H1 (cell line): Measurements from ENCODE around the gene ADAMTS15. TPM values are rescaled to one million over a fixed set of nuclear protein-coding genes. Genes with fewer than 3 reads are reported as not detected.

Experiments
- CTCF ChIA-PET: fragments of 300-600 bp; sonication (Branson Sonifier 250); formaldehyde crosslinking; loops from one replicate; lab custom pipeline; 2021; ENCODE audit not compliant: partially characterized antibody; lab: Charles Lee
- POLR2A ChIA-PET: fragments of 300-600 bp; sonication (Branson Sonifier 250); formaldehyde crosslinking; loops from one replicate; lab custom pipeline; 2021; ENCODE audit warnings: inconsistent platforms; ENCODE audit not compliant: partially characterized antibody; lab: Charles Lee
- DNase-seq, 2 experiments: peaks; one replicate each; pipeline versions ENCODE4 v3.0.0 to v3.0.0-alpha.2; 2010 to 2022; ENCODE audit warnings: low spot score in 2 of 2, low read depth in 1 of 2, mixed read lengths in 1 of 2
- FAIRE-seq: peaks from 2 replicates; lab custom pipeline; 2011; peaks lifted over from hg19 to GRCh38; lab: Jason Lieb, UNC
- H2AFZ ChIP-seq: 2 replicates; pipeline ENCODE4 v1.8.1; 2012; ENCODE audit warnings: low read length, inconsistent platforms
- H2AK5ac ChIP-seq: 2 replicates; pipeline ENCODE4 v1.6.1; 2013; ENCODE audit warnings: low read depth, low read length
- H2BK120ac ChIP-seq: replicated peaks from 2 replicates; pipeline ENCODE3; 2013; ENCODE audit warnings: low read depth, low read length, inconsistent platforms
- H2BK12ac ChIP-seq: 2 replicates; pipeline ENCODE4 v1.6.1; 2013; ENCODE audit warnings: low read depth, low read length
- H2BK15ac ChIP-seq: 2 replicates; pipeline ENCODE4 v1.6.1; 2013; ENCODE audit warnings: low read length
- H2BK20ac ChIP-seq: 2 replicates; pipeline ENCODE4 v1.6.1; 2013; ENCODE audit warnings: low read length
- H2BK5ac ChIP-seq: 2 replicates; pipeline ENCODE4 v1.6.1; 2013; ENCODE audit warnings: low read depth, low read length
- H3K14ac ChIP-seq: 2 replicates; pipeline ENCODE4 v1.6.1; 2013; ENCODE audit warnings: inconsistent platforms; ENCODE audit not compliant: insufficient read length
- H3K18ac ChIP-seq: 2 replicates; pipeline ENCODE4 v1.6.1; 2013; ENCODE audit warnings: low read length; ENCODE audit errors: extremely low read depth
- H3K23ac ChIP-seq: 2 replicates; pipeline ENCODE4 v1.6.1; 2013; ENCODE audit warnings: inconsistent platforms; ENCODE audit not compliant: insufficient read length
- H3K23me2 ChIP-seq: 2 replicates; pipeline ENCODE4 v1.6.1; 2013; ENCODE audit warnings: low read depth, low read length
- H3K27ac ChIP-seq: 2 replicates; pipeline ENCODE4 v1.6.1; 2011; ENCODE audit warnings: low read depth, low read length, inconsistent platforms
- H3K27me3 ChIP-seq, 4 experiments: replicated peaks in 1 of 4; 1 replicate in 1 of 4; 2 replicates in 3 of 4; pipeline versions ENCODE4 v1.6.1 to v1.8.1; 2011 to 2013; ENCODE audit warnings: low read length in 3 of 4, mild to moderate bottlenecking in 3 of 4, inconsistent platforms in 2 of 4, mixed read lengths in 2 of 4, moderate library complexity in 1 of 4; ENCODE audit not compliant: control insufficient read depth in 3 of 4, insufficient read depth in 3 of 4; ENCODE audit errors: extremely low read depth in 1 of 4
- H3K36me3 ChIP-seq, 4 experiments: 2 replicates each; pipeline versions ENCODE4 v1.6.1 to v1.8.1; 2011 to 2013; ENCODE audit warnings: mild to moderate bottlenecking in 4 of 4, low read length in 3 of 4, moderate library complexity in 2 of 4, control low read depth in 1 of 4, inconsistent platforms in 1 of 4; ENCODE audit not compliant: insufficient read depth in 4 of 4, control insufficient read depth in 2 of 4
- H3K4ac ChIP-seq: replicated peaks from 2 replicates; pipeline ENCODE3; 2013; ENCODE audit warnings: low read length, low read depth, mixed read lengths, inconsistent platforms; ENCODE audit not compliant: insufficient read length
- H3K4me1 ChIP-seq, 4 experiments: replicated peaks in 1 of 4; 1 replicate in 1 of 4; 2 replicates in 3 of 4; pipeline versions ENCODE4 v1.6.1 to v1.8.1; 2011 to 2013; ENCODE audit warnings: low read length in 3 of 4, inconsistent platforms in 2 of 4, mixed read lengths in 1 of 4; ENCODE audit not compliant: insufficient read depth in 4 of 4, control insufficient read depth in 3 of 4
- H3K4me2 ChIP-seq, 2 experiments: 2 replicates each; pipeline versions ENCODE4 v1.6.1 to v1.8.1; 2011 to 2013; ENCODE audit warnings: low read depth in 2 of 2, low read length in 2 of 2, control low read depth in 1 of 2, inconsistent platforms in 1 of 2, mild to moderate bottlenecking in 1 of 2; ENCODE audit not compliant: insufficient read depth in 1 of 2
- H3K4me3 ChIP-seq, 4 experiments: fragments of 200-600, 300-600 bp in 1 of 4; sonication (generic), shearing (Covaris generic), sonication (Bioruptor Twin) in 1 of 4; 2 replicates each; pipeline versions ENCODE4 v1.5.1 to v1.8.1; 2011 to 2016; ENCODE audit warnings: low read length in 4 of 4, low read depth in 3 of 4, control low read depth in 2 of 4, inconsistent platforms in 2 of 4, mild to moderate bottlenecking in 2 of 4, mixed read lengths in 1 of 4, moderate library complexity in 1 of 4; ENCODE audit not compliant: insufficient read depth in 2 of 4; ENCODE audit errors: extremely low read depth in 1 of 4
- H3K56ac ChIP-seq: replicated peaks from 2 replicates; pipeline ENCODE3; 2013; ENCODE audit warnings: low read depth, mild to moderate bottlenecking, mixed read lengths, low read length, inconsistent platforms; ENCODE audit not compliant: insufficient read length
- H3K79me1 ChIP-seq: 2 replicates; pipeline ENCODE4 v1.6.1; 2013; ENCODE audit warnings: low read depth, low read length, control low read depth
- H3K79me2 ChIP-seq, 2 experiments: 2 replicates each; pipeline versions ENCODE4 v1.6.1 to v1.8.1; 2012 to 2013; ENCODE audit warnings: low read length in 2 of 2, mild to moderate bottlenecking in 2 of 2, inconsistent platforms in 1 of 2; ENCODE audit not compliant: insufficient read depth in 2 of 2, control insufficient read depth in 1 of 2
- H3K9ac ChIP-seq, 4 experiments: replicated peaks in 1 of 4; 1 replicate in 1 of 4; 2 replicates in 3 of 4; pipeline versions ENCODE4 v1.6.1 to v1.8.1; 2011 to 2013; ENCODE audit warnings: low read depth in 3 of 4, low read length in 3 of 4, control low read depth in 2 of 4, mild to moderate bottlenecking in 2 of 4, moderate library complexity in 2 of 4, inconsistent platforms in 1 of 4; ENCODE audit errors: extremely low read depth in 1 of 4
- H3K9me3 ChIP-seq, 2 experiments: 2 replicates each; pipeline versions ENCODE4 v1.6.1 to v1.8.1; 2012 to 2013; ENCODE audit warnings: mild to moderate bottlenecking in 2 of 2, moderate library complexity in 2 of 2, control low read depth in 1 of 2, inconsistent platforms in 1 of 2, low read depth in 1 of 2, low read length in 1 of 2, mixed read lengths in 1 of 2; ENCODE audit not compliant: insufficient read depth in 2 of 2
- H4K20me1 ChIP-seq, 2 experiments: replicated peaks in 1 of 2; 2 replicates each; pipeline versions ENCODE3 to v1.8.1; 2011 to 2013; ENCODE audit warnings: inconsistent platforms in 2 of 2, low read length in 2 of 2, mild to moderate bottlenecking in 1 of 2; ENCODE audit not compliant: insufficient read depth in 2 of 2, control insufficient read depth in 1 of 2
- H4K5ac ChIP-seq: 2 replicates; pipeline ENCODE4 v1.6.1; 2013; ENCODE audit warnings: low read length, low read depth, mixed read lengths, inconsistent platforms; ENCODE audit not compliant: insufficient read length
- H4K8ac ChIP-seq: 2 replicates; pipeline ENCODE4 v1.8.0; 2013; ENCODE audit warnings: mild to moderate bottlenecking, moderate library complexity, low read length, inconsistent platforms; ENCODE audit not compliant: insufficient read depth; ENCODE audit errors: extremely low read depth
- H4K91ac ChIP-seq: replicated peaks from 2 replicates; pipeline ENCODE3; 2013; ENCODE audit warnings: low read length, mixed read lengths, inconsistent platforms; ENCODE audit not compliant: insufficient read length
- CBX5 ChIP-seq: fragments of 300-800, 300-1000 bp; sonication (generic); IDR thresholded peaks from 2 replicates; pipeline ENCODE4 v1.7.1; 2016; ENCODE audit warnings: antibody characterized with exemption, low read length, low read depth
- CEBPB ChIP-seq: IDR thresholded peaks from 2 replicates; pipeline ENCODE4 v1.6.1; 2012; ENCODE audit warnings: low read depth, low read length
- FOSL1 ChIP-seq: IDR thresholded peaks from 2 replicates; pipeline ENCODE4 v1.6.1; 2011; ENCODE audit warnings: mild to moderate bottlenecking, low read depth, low read length, moderate library complexity; ENCODE audit not compliant: insufficient read depth
- RAD21 ChIP-seq, 2 experiments: IDR thresholded peaks in 1 of 2; conservative IDR thresholded peaks in 1 of 2; 2 replicates each; pipeline ENCODE4 v1.6.1; 2011; ENCODE audit warnings: low read depth in 2 of 2, low read length in 2 of 2, improper control_type of control experiment in 1 of 2, inconsistent platforms in 1 of 2, mild to moderate bottlenecking in 1 of 2, moderate library complexity in 1 of 2
- RBBP5 ChIP-seq: IDR thresholded peaks from 2 replicates; pipeline ENCODE4 v1.7.1; 2012; ENCODE audit warnings: low read depth, mild to moderate bottlenecking, inconsistent platforms, low read length, moderate library complexity, borderline replicate concordance
- SAP30 ChIP-seq: fragments of 300-600 bp; sonication (generic); IDR thresholded peaks from 2 replicates; pipeline ENCODE4 v1.7.1; 2012; ENCODE audit warnings: low read length, moderate library complexity, mild to moderate bottlenecking, inconsistent platforms; ENCODE audit not compliant: insufficient read depth, insufficient replicate concordance
- SIX5 ChIP-seq: IDR thresholded peaks from 2 replicates; pipeline ENCODE4 v1.6.1; 2011; ENCODE audit warnings: mild to moderate bottlenecking, low read depth, low read length
- SP4 ChIP-seq: IDR thresholded peaks from 2 replicates; pipeline ENCODE4 v1.6.1; 2012; ENCODE audit warnings: low read length, inconsistent platforms
- TAF7 ChIP-seq: optimal IDR thresholded peaks from 2 replicates; pipeline ENCODE3; 2011; ENCODE audit warnings: low read depth, mild to moderate bottlenecking, inconsistent platforms, low read length, moderate library complexity, borderline replicate concordance
- YY1 ChIP-seq: IDR thresholded peaks from 2 replicates; pipeline ENCODE4 v1.6.1; 2011; ENCODE audit warnings: low read depth, mild to moderate bottlenecking, low read length
- WGBS, 2 experiments: shearing (Covaris generic) in 1 of 2; methylation state at CpG; one replicate each; pipeline versions ENCODE4 v1.1.6 to v1.1.7; 2013 to 2015; ENCODE audit warnings: low lambda C conversion rate in 2 of 2, mixed read lengths in 2 of 2, inconsistent platforms in 1 of 2, low coverage in 1 of 2, missing lambda C conversion rate in 1 of 2; ENCODE audit not compliant: insufficient replicate concordance in 2 of 2, insufficient coverage in 1 of 2, insufficient read length in 1 of 2; ENCODE audit errors: extremely low coverage in 1 of 2, missing lambda C conversion rate in 1 of 2; 5-methylcytosine and 5-hydroxymethylcytosine counted together
- polyA plus RNA-seq, 7 experiments: library from polyadenylated mRNA; depleted of rRNA in 3 of 7; stranded (reverse) in 5 of 7; unstranded in 2 of 7; fragments of >200 nt in 5 of 7; fragments of 200-250 nt in 2 of 7; gene quantifications; 1 replicate in 5 of 7; 2 replicates in 1 of 7; 4 replicates in 1 of 7; pipeline versions ENCODE4 v1.2.1 to v1.2.3, GENCODE V29; 2011 to 2013; ENCODE audit warnings: missing spikeins in 2 of 7, mixed read lengths in 2 of 7
- total RNA-seq: library from RNA; stranded (reverse); fragmentation: NEBNext Ultra II Directional; extraction: Animal tissue kit (Norgen Biotek cat#: 25700); gene quantifications from 2 replicates; pipeline ENCODE4 v1.2.1, GENCODE V29; 2021

Gene ADAMTS15
- total and polyA plus RNA-seq, 2 of the 8 experiments (the other 6 are each of a cell fraction or from before 2014, with no cell fraction given), result 1.7 to 4.7 TPM

- no peaks in the 10 kb centered on the region for H3K4me1 ChIP-seq
- H3K4ac ChIP-seq, result no peak overlapping the region
- peaks cover 0 to 1% of the 10 kb centered on the region in 2 experiments for H4K20me1 ChIP-seq
- no peaks in the 10 kb centered on the region for H3K27me3 ChIP-seq
- no peak overlapping the region for H3K56ac ChIP-seq
- no peak overlapping the region for H3K9ac ChIP-seq
- no peak overlapping the region for H3K18ac ChIP-seq
- H3K36me3 ChIP-seq, result no peaks in the 10 kb centered on the region
- FAIRE-seq (no peak), DNase-seq (no peak)
- H2AFZ ChIP-seq, result no peak overlapping the region
- no peak for TF ChIP-seq TAF7
- TF ChIP-seq SAP30, result no peak
- no peak for TF ChIP-seq CBX5
- TF ChIP-seq RAD21 (IDR thresholded peaks at IDR 0.05 in 1 of 2, conservative IDR thresholded peaks at IDR 0.05 in 1 of 2; ENCODE audit: low read depth in 2 of 2, low read length in 2 of 2), result no peak
- TF ChIP-seq FOSL1, result no peak
- no peak for TF ChIP-seq YY1
- TF ChIP-seq CEBPB, result no peak
- TF ChIP-seq RBBP5, result no peak
- no peak for TF ChIP-seq SIX5
- no peak for TF ChIP-seq SP4
- H2BK20ac ChIP-seq, result no peak overlapping the region
- H4K91ac ChIP-seq, result no peak overlapping the region
- ChIA-PET POLR2A (interaction anchor here (0.8 kb wide), 1 partner anchor 13 kb away, joined by 3 read pairs; no protein-coding TSS in a partner anchor), CTCF (interaction anchor here (1.1 to 2.0 kb wide), 4 partner anchors 21 to 390 kb away, joined by 3 to 8 read pairs (median 4); no protein-coding TSS in a partner anchor)
- no peak overlapping the region for H2BK15ac ChIP-seq
- no peaks in the 10 kb centered on the region for H3K79me2 ChIP-seq
- H3K23me2 ChIP-seq, result 0 out of 2 replicates have a peak, but pooled peaks cover 2% of the 10 kb centered on the region
- no peak overlapping the region for H3K4me3 ChIP-seq
- no peak overlapping the region for H2BK12ac ChIP-seq
- H3K27ac ChIP-seq, result no peak overlapping the region; the same call in 1 of the 2 replicates
- H2BK5ac ChIP-seq, result no peak overlapping the region
- no peak overlapping the region for H2AK5ac ChIP-seq
- no peak overlapping the region for H3K4me2 ChIP-seq
- no peaks in the 10 kb centered on the region for H3K9me3 ChIP-seq
- no peak overlapping the region for H3K14ac ChIP-seq
- H3K79me1 ChIP-seq, result no peaks in the 10 kb centered on the region
- H2BK120ac ChIP-seq, result no peak overlapping the region
- no peak overlapping the region for H4K5ac ChIP-seq
- H3K23ac ChIP-seq, result no peak overlapping the region
- WGBS, 2 experiments, result 80% methylated on average over 11 of the region's 11 CpGs; no CpG with 5 or more reads in 1 of the 2 experiments
- H4K8ac ChIP-seq, result no peak overlapping the region
Measured at GRCh38 chr11:130471731-130472433, 23.4 kb downstream of the ADAMTS15 start.
